Astrocyte (in vitro differentiated cells and primary cell): ENCODE measurements around the gene VWA2. TPM values are rescaled to one million over a fixed set of nuclear protein-coding genes. Genes with fewer than 3 reads are reported as not detected.

Experiments used
- DNase-seq: peaks from one replicate; pipeline ENCODE4 v3.0.0-alpha.2; 2010; ENCODE audit warnings: low read depth
- FAIRE-seq: peaks from 2 replicates; lab custom pipeline; 2011; peaks lifted over from hg19 to GRCh38; lab: Jason Lieb, UNC
- H2AFZ ChIP-seq: 2 replicates; pipeline ENCODE4 v1.6.0; 2012; ENCODE audit warnings: low read depth, low read length, inconsistent platforms
- H3K27ac ChIP-seq: 2 replicates; pipeline ENCODE4 v1.5.1; 2011; ENCODE audit warnings: low read depth, low read length, inconsistent platforms
- H3K27me3 ChIP-seq: 2 replicates; pipeline ENCODE4 v1.6.0; 2011; ENCODE audit warnings: low read length, inconsistent platforms; ENCODE audit not compliant: insufficient read depth
- H3K36me3 ChIP-seq: 2 replicates; pipeline ENCODE4 v1.5.1; 2011; ENCODE audit warnings: low read length, inconsistent platforms; ENCODE audit not compliant: insufficient read depth
- H3K4me1 ChIP-seq: 2 replicates; pipeline ENCODE4 v1.5.1; 2011; ENCODE audit warnings: low read length, inconsistent platforms; ENCODE audit not compliant: insufficient read depth
- H3K4me2 ChIP-seq: 2 replicates; pipeline ENCODE4 v1.6.0; 2012; ENCODE audit warnings: low read length, inconsistent platforms
- H3K4me3 ChIP-seq: 2 replicates; pipeline ENCODE4 v1.5.1; 2011; ENCODE audit warnings: low read depth, mild to moderate bottlenecking, low read length, inconsistent platforms; ENCODE audit not compliant: insufficient read depth
- H3K79me2 ChIP-seq: 2 replicates; pipeline ENCODE4 v1.6.0; 2012; ENCODE audit warnings: mild to moderate bottlenecking, low read length, inconsistent platforms; ENCODE audit not compliant: insufficient read depth
- H3K9ac ChIP-seq: 2 replicates; pipeline ENCODE4 v1.6.0; 2012; ENCODE audit warnings: mild to moderate bottlenecking, low read length, inconsistent platforms
- H3K9me3 ChIP-seq: 2 replicates; pipeline ENCODE4 v1.5.1; 2012; ENCODE audit warnings: low read depth, mild to moderate bottlenecking, low read length, inconsistent platforms; ENCODE audit not compliant: insufficient read depth
- H4K20me1 ChIP-seq: 2 replicates; pipeline ENCODE4 v1.6.0; 2012; ENCODE audit warnings: low read length, inconsistent platforms; ENCODE audit not compliant: insufficient read depth
- H3K27ac Mint-ChIP-seq: one replicate; pipeline ENCODE4 v1.8.0; 2021; ENCODE audit warnings: mild to moderate bottlenecking, mixed read lengths; ENCODE audit not compliant: unreplicated experiment
- H3K27me3 Mint-ChIP-seq: one replicate; pipeline ENCODE4 v1.8.0; 2021; ENCODE audit warnings: low read depth, mixed read lengths; ENCODE audit not compliant: unreplicated experiment
- H3K36me3 Mint-ChIP-seq: one replicate; pipeline ENCODE4 v1.8.0; 2021; ENCODE audit warnings: low read depth, mixed read lengths; ENCODE audit not compliant: unreplicated experiment
- H3K4me1 Mint-ChIP-seq: one replicate; pipeline ENCODE4 v1.8.0; 2021; ENCODE audit warnings: low read depth, mixed read lengths; ENCODE audit not compliant: unreplicated experiment
- H3K4me3 Mint-ChIP-seq: one replicate; pipeline ENCODE4 v1.8.0; 2021; ENCODE audit warnings: mild to moderate bottlenecking, moderate library complexity, mixed read lengths; ENCODE audit not compliant: unreplicated experiment
- H3K9me3 Mint-ChIP-seq: one replicate; pipeline ENCODE4 v1.8.0; 2021; ENCODE audit warnings: mild to moderate bottlenecking, mixed read lengths; ENCODE audit not compliant: unreplicated experiment
- CTCF ChIP-seq: IDR thresholded peaks from 2 replicates; pipeline ENCODE4 v1.5.1; 2011; ENCODE audit warnings: low read depth, mild to moderate bottlenecking, inconsistent platforms, low read length, moderate library complexity; ENCODE audit not compliant: insufficient read depth
- EZH2 ChIP-seq: IDR thresholded peaks from 2 replicates; pipeline ENCODE4 v1.6.1; 2012; ENCODE audit warnings: mild to moderate bottlenecking, low read length, inconsistent platforms; ENCODE audit not compliant: insufficient read depth
- total RNA-seq: library from RNA; stranded (reverse); gene quantifications from 2 replicates; pipeline ENCODE4 v1.2.1, GENCODE V29; 2021

VWA2 gene
- total RNA-seq, 1 donor from 2014 or later: 0.25 TPM

GRCh38 chr10:114320249-114321116 lies 81.4 kb downstream of the VWA2 start:
- no peaks in the 10 kb centered on the region for H3K79me2 ChIP-seq
- no peak overlapping the region for H3K4me3 ChIP-seq
- no peak overlapping the region for H3K9ac ChIP-seq
- H3K9me3 ChIP-seq: no peaks in the 10 kb centered on the region
- H3K4me3 Mint-ChIP-seq: no peak overlapping the region
- peaks cover 27% of the 10 kb centered on the region for H3K4me1 Mint-ChIP-seq
- no peaks in the 10 kb centered on the region for H4K20me1 ChIP-seq
- H3K4me1 ChIP-seq: peaks cover 12% of the 10 kb centered on the region
- DNase-seq (peak; percentile 69), FAIRE-seq (no peak)
- H3K27ac ChIP-seq: no peak overlapping the region
- H3K36me3 ChIP-seq: no peaks in the 10 kb centered on the region
- TF ChIP-seq EZH2: no peak
- no peak for TF ChIP-seq CTCF
- H3K27ac Mint-ChIP-seq: peak overlapping the region; percentile 37
- peaks cover 42% of the 10 kb centered on the region for H3K36me3 Mint-ChIP-seq
- no peak overlapping the region for H2AFZ ChIP-seq
- peak overlapping the region; percentile 24 for H3K4me2 ChIP-seq
- no peaks in the 10 kb centered on the region for H3K27me3 Mint-ChIP-seq
- no peaks in the 10 kb centered on the region for H3K27me3 ChIP-seq
- H3K9me3 Mint-ChIP-seq: peaks cover 4% of the 10 kb centered on the region

- Mint-ChIP-seq H3K27me3 (no peaks in the 10 kb centered on the region), H3K4me3 (no peak overlapping the region), H3K36me3 (peaks cover 42% of the 10 kb centered on the region), H3K9me3 (peaks cover 4% of the 10 kb centered on the region), H3K27ac (peak overlapping the region; percentile 60), H3K4me1 (peaks cover 29% of the 10 kb centered on the region)
- Histone ChIP-seq H2AFZ (no peak overlapping the region), H3K36me3 (no peaks in the 10 kb centered on the region), H4K20me1 (no peaks in the 10 kb centered on the region), H3K4me3 (no peak overlapping the region), H3K4me2 (no peak overlapping the region), H3K27ac (no peak overlapping the region), H3K4me1 (peaks cover 12% of the 10 kb centered on the region), H3K27me3 (peaks cover 2% of the 10 kb centered on the region), H3K9ac (no peak overlapping the region), H3K79me2 (no peaks in the 10 kb centered on the region), H3K9me3 (no peaks in the 10 kb centered on the region)
- TF ChIP-seq CTCF: no peak
- TF ChIP-seq EZH2: no peak
- FAIRE-seq (peak; percentile 23), DNase-seq (peak; percentile 46)
These were observed 83.3 kb downstream of the VWA2 start for GRCh38 chr10:114322344-114322743.

- no peaks in the 10 kb centered on the region for H3K9me3 ChIP-seq
- H3K4me3 ChIP-seq: no peak overlapping the region
- no peaks in the 10 kb centered on the region for H3K36me3 ChIP-seq
- Mint-ChIP-seq H3K27ac (no peak overlapping the region), H3K4me3 (no peak overlapping the region), H3K36me3 (peaks cover 42% of the 10 kb centered on the region), H3K27me3 (no peaks in the 10 kb centered on the region), H3K9me3 (peaks cover 4% of the 10 kb centered on the region), H3K4me1 (peaks cover 29% of the 10 kb centered on the region)
- no peak overlapping the region for H2AFZ ChIP-seq
- no peak overlapping the region for H3K9ac ChIP-seq
- no peak overlapping the region for H3K27ac ChIP-seq
- TF ChIP-seq CTCF: no peak
- TF ChIP-seq EZH2: no peak
- no peaks in the 10 kb centered on the region for H3K79me2 ChIP-seq
- FAIRE-seq: no peak
- H4K20me1 ChIP-seq: no peaks in the 10 kb centered on the region
- H3K27me3 ChIP-seq: peaks cover 2% of the 10 kb centered on the region
- no peak overlapping the region for H3K4me2 ChIP-seq
- H3K4me1 ChIP-seq: peaks cover 12% of the 10 kb centered on the region
- no peak for DNase-seq
These were observed 84.0 kb downstream of the VWA2 start for GRCh38 chr10:114323023-114323422.
